GM21576 (cell line): Measurements from ENCODE around the gene UNC5C.

Experiments
- ATAC-seq: cut with Tn5 transposase; IDR thresholded peaks from one replicate; pipeline ENCODE4 v1.9.1; 2021; ENCODE audit warnings: mild to moderate bottlenecking, moderate library complexity; ENCODE audit not compliant: unreplicated experiment

UNC5C gene

GRCh38 chr4:95409750-95410149, 139.0 kb downstream of the UNC5C start:
- ATAC-seq: no peak

- ATAC-seq: no peak
Observed at GRCh38 chr4:95409127-95409526, 139.6 kb downstream of the UNC5C start.

- ATAC-seq: no peak
Observed at GRCh38 chr4:95402299-95402698, 146.5 kb downstream of the UNC5C start.

- ATAC-seq: no peak
Observed at GRCh38 chr4:95398217-95398616, 150.6 kb downstream of the UNC5C start.

GRCh38 chr4:95394752-95395306, 153.9 kb downstream of the UNC5C start:
- ATAC-seq: no peak

- ATAC-seq: no peak
Observed at GRCh38 chr4:95393821-95394220, 155.0 kb downstream of the UNC5C start.

GRCh38 chr4:95388911-95389310, 159.9 kb downstream of the UNC5C start:
- ATAC-seq: no peak

- no peak for ATAC-seq
Observed at GRCh38 chr4:95387719-95388118, 161.1 kb downstream of the UNC5C start.

GRCh38 chr4:95386410-95386809, 162.4 kb downstream of the UNC5C start:
- no peak for ATAC-seq

- ATAC-seq: no peak
Observed at GRCh38 chr4:95381843-95382580, 166.8 kb downstream of the UNC5C start.

- ATAC-seq: no peak
Observed at GRCh38 chr4:95379633-95380032, 169.1 kb downstream of the UNC5C start.

GRCh38 chr4:95377366-95377900, 171.3 kb downstream of the UNC5C start:
- ATAC-seq: no peak

- no peak for ATAC-seq
Observed at GRCh38 chr4:95371476-95372224, 177.1 kb downstream of the UNC5C start.

GRCh38 chr4:95367824-95368223, 180.9 kb downstream of the UNC5C start:
- ATAC-seq: no peak

GRCh38 chr4:95363966-95364365, 184.8 kb downstream of the UNC5C start:
- no peak for ATAC-seq

- ATAC-seq: no peak
Observed at GRCh38 chr4:95363559-95363925, 185.2 kb downstream of the UNC5C start.

GRCh38 chr4:95362906-95363558, 185.7 kb downstream of the UNC5C start:
- no peak for ATAC-seq

GRCh38 chr4:95362066-95362465, 186.7 kb downstream of the UNC5C start:
- no peak for ATAC-seq

GRCh38 chr4:95361696-95361965, 187.1 kb downstream of the UNC5C start:
- no peak for ATAC-seq

GRCh38 chr4:95360906-95361695, 187.7 kb downstream of the UNC5C start:
- no peak for ATAC-seq
